HCT116 (cell line): ENCODE results near the gene ARID4A. TPM values are rescaled to one million over a fixed set of nuclear protein-coding genes. Genes with fewer than 3 reads are reported as not detected.

Experiments used
- ATAC-seq: fragments of 200-7000 bp; cut with Tn5 transposase; 2 replicates; pipeline ENCODE4 v1.9.1; 2020; ENCODE audit warnings: mild to moderate bottlenecking, moderate library complexity
- BruUV-seq: library from RNA; stranded (reverse); fragments of 400-500 nt; replicated peaks from 2 replicates; lab custom pipeline; 2021; lab: Mats Ljungman, UMichigan
- CTCF ChIA-PET: fragments of 300-600 bp; sonication (Branson Sonifier 250); formaldehyde crosslinking; loops from one replicate; lab custom pipeline; 2021; ENCODE audit warnings: antibody characterized with exemption; lab: Charles Lee
- POLR2A ChIA-PET: fragments of 300-600, 350-600 bp; sonication (Branson Sonifier 250); formaldehyde crosslinking; loops from one replicate; lab custom pipeline; 2021; ENCODE audit warnings: antibody characterized with exemption; lab: Charles Lee
- RAD21 ChIA-PET, 2 experiments: fragments of 300-600 bp; sonication (Branson Sonifier 250); formaldehyde crosslinking; loops; one replicate each; lab custom pipeline; 2023; ENCODE audit warnings: low total read pairs in 2 of 2; ENCODE audit not compliant: uncharacterized antibody in 2 of 2, unreplicated experiment in 2 of 2, low non-redundant PET in 1 of 2; lab: Charles Lee
- DNase-seq: peaks from one replicate; pipeline ENCODE4 v3.0.0-alpha.2; 2010; ENCODE audit warnings: low read depth, low spot score
- H2AFZ ChIP-seq: fragments of 200-600 bp; shearing (Covaris generic), sonication (generic); 2 replicates; pipeline ENCODE4 v1.6.1; 2017; ENCODE audit warnings: low read depth, mixed run types, mixed read lengths, antibody characterized with exemption, low read length; ENCODE audit not compliant: poor library complexity, severe bottlenecking
- H3K27ac ChIP-seq: 2 replicates; pipeline ENCODE4 v1.5.1; 2012; ENCODE audit warnings: low read depth, low read length
- H3K27me3 ChIP-seq: fragments of 200-600 bp; sonication (generic); 2 replicates; pipeline ENCODE4 v1.6.1; 2016; ENCODE audit warnings: mixed run types, low read length, mixed read lengths; ENCODE audit not compliant: insufficient read depth
- H3K36me3 ChIP-seq, 2 experiments: fragments of 200-500 bp in 1 of 2; fragments of 200-600 bp in 1 of 2; sonication (Bioruptor generic) in 1 of 2; sonication (generic) in 1 of 2; 2 replicates each; pipeline versions ENCODE4 v1.5.1 to v1.6.1; 2014 to 2016; ENCODE audit warnings: low read length in 2 of 2, inconsistent platforms in 1 of 2, mixed read lengths in 1 of 2, mixed run types in 1 of 2; ENCODE audit not compliant: insufficient read depth in 2 of 2, control insufficient read depth in 1 of 2
- H3K4me1 ChIP-seq, 2 experiments: fragments of 200-600 bp in 1 of 2; sonication (generic) in 1 of 2; 2 replicates each; pipeline versions ENCODE4 v1.5.1 to v1.6.1; 2012 to 2017; ENCODE audit warnings: low read length in 2 of 2, inconsistent platforms in 1 of 2, mild to moderate bottlenecking in 1 of 2, mixed read lengths in 1 of 2, mixed run types in 1 of 2, moderate library complexity in 1 of 2; ENCODE audit not compliant: insufficient read depth in 2 of 2, control insufficient read depth in 1 of 2
- H3K4me2 ChIP-seq: fragments of 200-600 bp; sonication (generic); 2 replicates; pipeline ENCODE4 v1.6.1; 2017; ENCODE audit warnings: mixed run types, low read length, mixed read lengths
- H3K4me3 ChIP-seq, 2 experiments: fragments of 200-600 bp in 1 of 2; sonication (generic) in 1 of 2; replicated peaks in 1 of 2; 2 replicates each; pipeline ENCODE4 v1.5.1; 2011 to 2016; ENCODE audit warnings: low read length in 2 of 2, control low read depth in 1 of 2, low read depth in 1 of 2, mild to moderate bottlenecking in 1 of 2, mixed read lengths in 1 of 2, mixed run types in 1 of 2
- H3K79me2 ChIP-seq: fragments of 200-600 bp; sonication (generic); 2 replicates; pipeline ENCODE4 v1.6.1; 2017; ENCODE audit warnings: mild to moderate bottlenecking, mixed run types, low read length, moderate library complexity, mixed read lengths; ENCODE audit not compliant: insufficient read depth
- H3K9ac ChIP-seq: fragments of 200-600 bp; sonication (generic); 2 replicates; pipeline ENCODE4 v1.6.1; 2016; ENCODE audit warnings: low read length, mixed read lengths
- H3K9me2 ChIP-seq: fragments of 200-600 bp; sonication (generic), shearing (Covaris generic); 2 replicates; pipeline ENCODE4 v1.6.1; 2017; ENCODE audit warnings: mixed run types, mild to moderate bottlenecking, moderate library complexity; ENCODE audit not compliant: insufficient read depth
- H3K9me3 ChIP-seq, 2 experiments: fragments of 200-500 bp in 1 of 2; fragments of 200-600 bp in 1 of 2; sonication (Bioruptor generic) in 1 of 2; sonication (generic) in 1 of 2; 2 replicates each; pipeline ENCODE4 v1.6.1; 2014 to 2017; ENCODE audit warnings: low read length in 2 of 2, mixed read lengths in 2 of 2, inconsistent platforms in 1 of 2, low read depth in 1 of 2, mild to moderate bottlenecking in 1 of 2, mixed run types in 1 of 2, moderate library complexity in 1 of 2; ENCODE audit not compliant: control insufficient read depth in 1 of 2, insufficient read depth in 1 of 2
- H4K20me1 ChIP-seq: fragments of 200-600 bp; sonication (generic), shearing (Covaris generic); 2 replicates; pipeline ENCODE4 v1.6.1; 2017; ENCODE audit warnings: mixed run types, mild to moderate bottlenecking, moderate library complexity; ENCODE audit not compliant: insufficient read depth
- ATF3 ChIP-seq: IDR thresholded peaks from 2 replicates; pipeline ENCODE4 v1.6.1; 2012
- CBX3 ChIP-seq: IDR thresholded peaks from 2 replicates; pipeline ENCODE4 v1.6.1; 2012; ENCODE audit warnings: low read depth
- CEBPB ChIP-seq: IDR thresholded peaks from 2 replicates; pipeline ENCODE4 v1.6.1; 2012; ENCODE audit warnings: low read depth
- JUND ChIP-seq: IDR thresholded peaks from 2 replicates; pipeline ENCODE4 v1.6.1; 2012
- POLR2A ChIP-seq: IDR thresholded peaks from 2 replicates; pipeline ENCODE4 v1.7.0; 2011; ENCODE audit warnings: borderline replicate concordance; ENCODE audit not compliant: insufficient read depth, insufficient read length; ENCODE audit errors: extremely low read depth
- SIN3A ChIP-seq: IDR thresholded peaks from 2 replicates; pipeline ENCODE4 v1.6.1; 2012; ENCODE audit warnings: low read depth
- SRF ChIP-seq: IDR thresholded peaks from 2 replicates; pipeline ENCODE4 v1.6.1; 2012; ENCODE audit warnings: low read depth
- ZFX ChIP-seq: fragments of 450-650 bp; IDR thresholded peaks from 2 replicates; pipeline ENCODE4 v1.6.1; 2017
- intact Hi-C: fragments of 100-400 bp; cut with micrococcal nuclease; formaldehyde crosslinking; loops from 2 replicates; pipeline ENCODE4 v1.10.0; 2022
- total RNA-seq: library from RNA; stranded (reverse); gene quantifications from one replicate; pipeline ENCODE4 v1.2.1, GENCODE V29; 2021; ENCODE audit not compliant: unreplicated experiment
- TF ChIP-seq, protein P1 (sequence below), 3 experiments: fragments of 200-600 bp in 1 of 3; sonication (generic) in 1 of 3; IDR thresholded peaks in 2 of 3; conservative IDR thresholded peaks in 1 of 3; 2 replicates each; pipeline ENCODE4 v1.5.1; 2012 to 2017; ENCODE audit warnings: low read depth in 2 of 3, low read length in 2 of 3, antibody characterized with exemption in 1 of 3, borderline replicate concordance in 1 of 3, control low read depth in 1 of 3, mild to moderate bottlenecking in 1 of 3, mixed read lengths in 1 of 3, mixed run types in 1 of 3, moderate library complexity in 1 of 3; ENCODE audit not compliant: insufficient read depth in 1 of 3

Gene ARID4A
- total RNA-seq, 1 experiment from 2014 or later, result 13.9 TPM

DNA sequence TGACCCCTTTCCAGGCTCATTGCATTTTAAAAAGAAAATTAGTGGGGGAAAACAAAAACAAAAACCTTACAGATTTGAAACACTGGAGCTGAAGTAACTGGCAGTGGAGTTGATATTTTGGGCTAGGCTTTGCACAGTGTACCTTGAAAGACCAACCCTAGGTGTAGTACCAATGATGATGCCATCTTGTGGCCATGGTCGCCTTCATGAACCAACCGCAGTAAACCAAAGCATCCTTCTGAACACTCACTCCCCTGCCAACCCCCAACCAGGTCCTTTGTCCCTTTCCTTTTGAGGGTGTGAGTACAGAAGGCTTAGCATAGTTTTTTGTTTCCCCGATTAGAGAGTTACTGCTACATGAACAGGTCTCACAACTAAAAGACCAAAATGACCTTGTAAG, 103.2 kb downstream of the ARID4A start:
- CTCF ChIA-PET, result no interaction called here

GRCh38 chr14:58408681-58409215, 110.4 kb downstream of the ARID4A start:
- Histone ChIP-seq H3K9ac (no peak overlapping the region), H3K9me2 (no peaks in the 10 kb centered on the region), H3K9me3 (no peaks in the 10 kb centered on the region), H3K79me2 (peaks cover 12% of the 10 kb centered on the region), H2AFZ (no peak overlapping the region), H3K27me3 (no peaks in the 10 kb centered on the region), H3K4me2 (no peak overlapping the region), H4K20me1 (no peaks in the 10 kb centered on the region), H3K36me3 (peaks cover 28 to 31% of the 10 kb centered on the region in 2 experiments), H3K27ac (no peak overlapping the region), H3K4me3 (no peak overlapping the region), H3K4me1 (no peaks in the 10 kb centered on the region)
- no peak for DNase-seq
- no peak for ATAC-seq
- intact Hi-C loops, result no loop called here
- CTCF ChIA-PET, result interaction anchor here (2.3 kb wide), 1 partner anchor 13 kb away, joined by 6 read pairs; the partner anchor contains the start of gene TOMM20L
- POLR2A ChIA-PET, result no interaction called here
- BruUV-seq, result no TSS peak
- RAD21 ChIA-PET, result no interaction called here
- TF ChIP-seq SRF, result no peak
- TF ChIP-seq, protein P1, sequence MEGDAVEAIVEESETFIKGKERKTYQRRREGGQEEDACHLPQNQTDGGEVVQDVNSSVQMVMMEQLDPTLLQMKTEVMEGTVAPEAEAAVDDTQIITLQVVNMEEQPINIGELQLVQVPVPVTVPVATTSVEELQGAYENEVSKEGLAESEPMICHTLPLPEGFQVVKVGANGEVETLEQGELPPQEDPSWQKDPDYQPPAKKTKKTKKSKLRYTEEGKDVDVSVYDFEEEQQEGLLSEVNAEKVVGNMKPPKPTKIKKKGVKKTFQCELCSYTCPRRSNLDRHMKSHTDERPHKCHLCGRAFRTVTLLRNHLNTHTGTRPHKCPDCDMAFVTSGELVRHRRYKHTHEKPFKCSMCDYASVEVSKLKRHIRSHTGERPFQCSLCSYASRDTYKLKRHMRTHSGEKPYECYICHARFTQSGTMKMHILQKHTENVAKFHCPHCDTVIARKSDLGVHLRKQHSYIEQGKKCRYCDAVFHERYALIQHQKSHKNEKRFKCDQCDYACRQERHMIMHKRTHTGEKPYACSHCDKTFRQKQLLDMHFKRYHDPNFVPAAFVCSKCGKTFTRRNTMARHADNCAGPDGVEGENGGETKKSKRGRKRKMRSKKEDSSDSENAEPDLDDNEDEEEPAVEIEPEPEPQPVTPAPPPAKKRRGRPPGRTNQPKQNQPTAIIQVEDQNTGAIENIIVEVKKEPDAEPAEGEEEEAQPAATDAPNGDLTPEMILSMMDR (IDR thresholded peaks at IDR 0.05 in 2 of 3, conservative IDR thresholded peaks at IDR 0.05 in 1 of 3; ENCODE audit: borderline replicate concordance in 1 of 3, insufficient read depth in 1 of 3, low read depth in 2 of 3, low read length in 2 of 3), result no peak
- no peak for TF ChIP-seq JUND
- TF ChIP-seq POLR2A, result no peak
- no peak for TF ChIP-seq CBX3
- TF ChIP-seq ZFX, result no peak
- no peak for TF ChIP-seq ATF3
- TF ChIP-seq SIN3A, result no peak
- TF ChIP-seq CEBPB, result no peak

More for the DNA sequence above, 103.2 kb downstream of the ARID4A start:
- H3K9ac ChIP-seq, result no peak overlapping the region
- H3K4me3 ChIP-seq, result no peak overlapping the region
- peak; percentile 79 for ATAC-seq
- no peak overlapping the region for H2AFZ ChIP-seq
- no peaks in the 10 kb centered on the region for H4K20me1 ChIP-seq
- no peaks in the 10 kb centered on the region for H3K9me2 ChIP-seq
- POLR2A ChIA-PET, result no interaction called here
- no peak overlapping the region for H3K27ac ChIP-seq
- H3K4me1 ChIP-seq, result no peaks in the 10 kb centered on the region
- RAD21 ChIA-PET, result no interaction called here
- 0 out of 2 replicates have a peak, but pooled peaks cover 2% of the 10 kb centered on the region for H3K79me2 ChIP-seq
- DNase-seq, result no peak
- H3K27me3 ChIP-seq, result no peaks in the 10 kb centered on the region
- intact Hi-C loops, result loop anchor here (2.0 kb wide), 1 partner anchor 293 kb away; no protein-coding TSS in a partner anchor
- no peak overlapping the region for H3K4me2 ChIP-seq
- H3K36me3 ChIP-seq, result no peaks in the 10 kb centered on the region
- TF ChIP-seq, protein P1 (IDR thresholded peaks at IDR 0.05 in 2 of 3, conservative IDR thresholded peaks at IDR 0.05 in 1 of 3; ENCODE audit: borderline replicate concordance in 1 of 3, insufficient read depth in 1 of 3, low read depth in 2 of 3, low read length in 2 of 3), result peak in 2 of 3 experiments; percentile 19 to 33; a peak in 3 of 6 replicates
- no peak for TF ChIP-seq SRF
- BruUV-seq, result no TSS peak
- H3K9me3 ChIP-seq, result no peaks in the 10 kb centered on the region
